HG03097 (cell line): ENCODE data around the gene OPTC.

Experiments
- ATAC-seq: cut with Tn5 transposase; IDR thresholded peaks from one replicate; pipeline ENCODE4 v1.9.1; 2021; ENCODE audit not compliant: unreplicated experiment, low FRiP score

The OPTC gene

DNA sequence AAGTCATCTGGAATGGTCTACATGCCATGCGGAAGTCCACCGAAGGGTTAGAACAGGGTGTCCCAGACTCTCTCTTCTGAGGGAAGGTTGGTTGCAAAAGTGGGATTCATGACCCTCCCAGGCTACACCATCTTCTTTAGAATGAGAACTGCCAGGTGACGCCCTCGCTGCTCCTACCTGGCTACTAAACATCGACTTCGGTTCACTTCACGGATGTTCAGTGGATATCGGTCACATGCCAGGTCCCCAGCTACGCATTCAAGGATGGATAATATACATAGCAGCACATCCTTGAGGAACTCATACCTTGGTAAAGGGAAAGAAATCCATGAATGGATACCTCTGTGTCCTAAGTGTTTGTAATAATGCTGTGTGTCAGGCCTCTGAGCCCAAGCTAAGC lies 3.3 kb upstream of the OPTC start:
- ATAC-seq = no peak

DNA sequence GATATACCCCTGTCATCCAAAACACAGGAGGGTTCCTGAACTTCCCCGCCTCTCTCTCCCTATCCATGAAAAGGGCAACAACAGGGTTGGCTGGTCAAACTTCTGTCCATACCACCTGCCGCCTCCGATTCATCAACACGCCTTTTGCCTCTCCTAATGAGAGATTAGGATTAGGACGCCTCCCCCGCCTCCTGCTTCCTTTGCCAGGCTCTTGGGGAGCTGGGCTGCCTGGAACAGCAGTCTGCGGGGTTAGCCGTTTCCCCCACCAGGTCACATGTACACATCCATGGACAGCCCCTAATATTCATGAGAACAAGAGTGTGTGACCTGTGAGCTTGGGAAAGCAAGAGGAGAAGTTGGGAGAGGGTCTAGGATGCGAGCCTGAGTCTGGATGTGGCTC lies 2.3 kb upstream of the OPTC start:
- no peak for ATAC-seq

- ATAC-seq = no peak
These were observed 1.7 kb upstream of the OPTC start for GRCh38 chr1:203492082-203492747.

GRCh38 chr1:203492748-203493130 lies 1.2 kb upstream of the OPTC start:
- no peak for ATAC-seq

- no peak for ATAC-seq
These were observed 1.9 kb downstream of the OPTC start for GRCh38 chr1:203495845-203496244.

GRCh38 chr1:203497269-203497777 lies 3.4 kb downstream of the OPTC start:
- no peak for ATAC-seq

DNA sequence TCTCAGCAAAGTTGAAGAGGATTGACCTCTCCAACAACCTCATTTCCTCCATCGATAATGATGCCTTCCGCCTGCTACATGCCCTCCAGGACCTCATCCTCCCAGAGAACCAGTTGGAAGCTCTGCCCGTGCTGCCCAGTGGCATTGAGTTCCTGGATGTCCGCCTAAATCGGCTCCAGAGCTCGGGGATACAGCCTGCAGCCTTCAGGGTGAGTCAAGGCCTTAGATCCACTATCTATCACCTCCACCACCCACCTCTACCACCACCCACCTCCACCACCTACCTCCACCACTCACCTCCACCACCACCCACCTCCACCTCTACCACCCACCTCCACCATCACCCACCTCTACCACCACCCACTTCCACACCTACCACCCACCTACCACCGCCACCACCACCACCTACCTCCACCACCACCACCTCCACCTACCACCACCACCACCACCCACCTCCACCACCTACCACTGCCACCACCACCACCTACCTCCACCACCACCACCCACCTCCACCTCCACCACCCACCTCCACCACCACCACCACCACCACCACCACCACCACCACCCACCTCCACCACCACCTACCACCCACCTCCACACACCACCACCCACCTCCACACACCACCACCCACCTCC lies 5.8 kb downstream of the OPTC start:
- no peak for ATAC-seq

DNA sequence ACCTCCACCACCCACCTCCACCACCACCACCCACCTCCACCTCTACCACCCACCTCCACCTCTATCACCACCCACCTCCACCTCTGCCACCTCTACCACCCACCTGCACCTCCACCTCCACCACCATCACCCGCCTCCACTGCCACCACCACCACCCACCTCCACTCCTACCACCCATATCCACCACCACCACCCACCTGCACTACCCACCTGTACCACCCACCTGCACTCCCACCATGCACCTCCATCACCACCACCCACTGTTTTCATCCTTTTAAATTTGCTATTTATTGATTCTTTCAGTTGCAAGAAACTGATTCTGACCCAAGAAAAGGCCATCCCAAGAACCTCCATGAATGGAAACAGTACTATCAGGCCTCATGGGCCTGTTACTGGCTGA lies 6.3 kb downstream of the OPTC start:
- no peak for ATAC-seq

GRCh38 chr1:203503836-203504235 lies 9.9 kb downstream of the OPTC start:
- no peak for ATAC-seq

DNA sequence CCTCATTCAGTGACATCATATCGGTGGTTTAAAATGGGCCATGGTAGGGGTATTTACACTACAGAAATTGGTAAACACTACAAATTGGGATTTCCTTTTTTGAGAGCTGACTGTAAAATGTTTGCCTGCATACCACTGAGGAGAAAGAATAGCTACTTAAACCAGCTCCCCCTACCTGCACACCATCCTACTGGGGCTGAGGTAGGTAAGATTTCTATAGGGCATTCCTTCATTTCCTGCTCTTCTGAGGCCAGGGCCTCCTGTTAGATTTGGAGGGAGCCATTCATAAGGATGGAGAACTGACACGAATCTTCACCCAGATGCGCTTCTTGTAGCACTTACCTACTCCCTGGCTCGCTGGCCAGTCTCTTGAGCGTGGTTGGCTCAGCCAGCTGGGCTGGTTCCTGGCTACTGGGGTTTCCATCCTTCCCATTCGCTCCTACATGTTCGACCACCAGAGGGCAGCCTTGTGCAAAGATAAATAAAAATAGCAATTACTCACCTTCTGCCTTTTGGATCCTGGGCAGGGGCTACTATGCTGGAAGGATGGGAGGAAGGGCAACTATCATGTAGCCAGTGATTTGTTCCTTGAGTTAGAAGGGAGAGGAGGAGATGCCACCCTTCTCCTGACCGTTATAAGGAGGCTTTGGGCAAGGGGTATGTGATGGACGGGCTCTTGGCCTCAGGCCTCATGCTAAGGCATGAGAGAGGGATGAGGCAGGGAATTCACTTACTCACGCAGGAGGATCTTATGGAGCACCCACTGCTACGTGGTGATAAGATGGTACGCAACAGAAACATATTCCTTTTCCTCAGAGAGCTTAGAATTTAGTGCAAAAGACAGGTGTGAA lies 10.7 kb downstream of the OPTC start:
- ATAC-seq = no peak

DNA sequence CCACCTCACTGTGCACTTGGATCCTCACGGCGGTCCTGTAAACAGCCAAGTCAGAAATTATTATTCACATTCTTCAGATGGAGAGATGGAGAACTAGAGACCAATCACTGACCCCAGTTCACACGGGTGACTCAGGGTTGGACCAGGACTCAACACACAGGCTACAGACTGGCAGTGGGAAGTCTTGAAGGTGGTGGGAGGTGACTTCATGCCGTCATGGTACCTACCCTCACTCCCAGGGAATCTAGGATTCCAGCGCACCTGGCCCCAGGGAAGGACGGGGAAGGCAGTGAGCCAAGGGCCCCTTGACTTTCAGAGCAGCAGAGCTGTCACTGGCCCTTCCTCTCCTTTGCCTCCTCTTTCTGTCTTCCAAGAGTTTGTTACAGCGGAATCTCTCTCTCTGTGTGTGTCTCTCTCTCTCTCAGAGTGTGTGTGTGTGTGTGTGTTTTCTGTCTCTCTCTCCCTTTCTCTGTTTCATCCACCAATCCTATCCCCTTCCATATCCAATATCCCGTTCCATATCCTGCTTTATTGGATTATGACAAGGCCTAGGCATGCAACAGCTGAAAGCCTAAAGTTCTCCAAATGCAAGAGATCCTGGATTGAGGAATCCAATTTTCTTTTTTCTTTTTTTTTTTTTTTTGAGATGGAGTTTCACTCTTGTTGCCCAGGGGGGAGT lies 11.7 kb downstream of the OPTC start:
- no peak for ATAC-seq

- ATAC-seq = no peak
These were observed 13.1 kb downstream of the OPTC start for GRCh38 chr1:203506858-203507626.

GRCh38 chr1:203507759-203508158 lies 13.8 kb downstream of the OPTC start:
- no peak for ATAC-seq

DNA sequence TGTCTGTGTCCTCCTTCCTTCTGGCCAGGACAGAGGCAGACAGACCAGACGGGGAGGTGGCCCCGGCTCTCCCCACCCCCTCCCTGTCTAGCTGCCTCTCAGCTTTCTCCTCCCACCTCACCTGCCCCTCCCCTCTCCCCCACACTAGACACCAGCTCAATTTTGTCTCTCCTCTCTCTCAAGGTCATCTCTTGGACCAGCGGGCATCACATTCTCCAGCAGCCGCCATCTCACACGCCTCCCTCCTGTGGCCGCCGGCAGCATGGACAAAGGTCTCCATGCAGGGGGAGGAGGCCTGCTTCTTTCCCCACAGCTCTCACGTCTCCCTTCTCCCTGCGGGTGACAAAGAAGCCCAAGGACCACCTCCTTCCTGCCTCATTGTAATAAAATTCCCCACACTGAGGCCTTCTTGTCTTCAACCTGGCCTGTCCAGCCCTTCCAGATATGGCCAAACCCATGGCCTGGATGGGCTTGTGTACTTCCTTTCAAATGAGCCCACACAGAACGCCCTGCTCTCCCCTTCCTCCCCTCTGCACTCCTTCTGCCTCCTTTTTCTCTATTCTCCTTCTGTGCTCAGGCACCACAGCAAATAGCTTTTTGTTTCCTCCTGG lies 14.6 kb downstream of the OPTC start:
- ATAC-seq = no peak

- no peak for ATAC-seq
These were observed 15.2 kb downstream of the OPTC start for GRCh38 chr1:203509135-203509534.

DNA sequence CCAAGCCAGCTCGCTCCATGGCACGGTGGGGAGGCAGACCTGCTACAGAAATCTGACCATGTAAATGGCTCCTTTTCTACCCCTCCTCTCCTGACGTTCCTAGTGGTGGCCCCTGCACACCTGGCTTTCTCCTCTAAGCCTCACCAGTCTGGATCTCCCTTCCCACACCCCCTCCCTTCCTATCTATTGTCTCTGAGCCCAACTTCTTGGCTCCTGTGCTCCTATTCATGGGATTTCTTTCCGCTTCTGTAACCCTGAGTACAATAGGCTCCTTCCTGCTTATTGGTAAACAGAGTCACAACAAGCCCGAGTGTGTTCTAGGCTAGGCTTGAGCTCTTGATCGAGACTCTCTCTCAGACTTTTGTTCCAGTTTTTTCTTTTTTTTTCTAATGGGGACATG lies 17.6 kb downstream of the OPTC start:
- no peak for ATAC-seq

- ATAC-seq = no peak
These were observed 18.0 kb downstream of the OPTC start for GRCh38 chr1:203511930-203512329.

DNA sequence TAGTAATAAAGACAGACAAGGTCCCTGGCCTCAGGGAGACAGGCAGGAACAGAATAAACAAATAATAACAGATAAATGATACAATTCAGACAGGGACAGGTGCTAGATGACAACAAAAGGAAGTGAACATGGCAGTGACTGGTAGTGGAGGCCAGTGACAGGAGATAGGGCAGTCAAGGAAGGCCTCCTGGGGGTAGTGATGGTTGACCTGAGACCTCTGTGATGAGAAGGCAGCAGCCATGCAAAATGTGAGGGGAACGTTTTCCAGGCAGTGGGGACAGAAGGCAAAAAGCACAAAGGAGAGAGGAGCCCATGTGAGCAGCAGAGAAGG lies 18.5 kb downstream of the OPTC start:
- ATAC-seq = no peak

DNA sequence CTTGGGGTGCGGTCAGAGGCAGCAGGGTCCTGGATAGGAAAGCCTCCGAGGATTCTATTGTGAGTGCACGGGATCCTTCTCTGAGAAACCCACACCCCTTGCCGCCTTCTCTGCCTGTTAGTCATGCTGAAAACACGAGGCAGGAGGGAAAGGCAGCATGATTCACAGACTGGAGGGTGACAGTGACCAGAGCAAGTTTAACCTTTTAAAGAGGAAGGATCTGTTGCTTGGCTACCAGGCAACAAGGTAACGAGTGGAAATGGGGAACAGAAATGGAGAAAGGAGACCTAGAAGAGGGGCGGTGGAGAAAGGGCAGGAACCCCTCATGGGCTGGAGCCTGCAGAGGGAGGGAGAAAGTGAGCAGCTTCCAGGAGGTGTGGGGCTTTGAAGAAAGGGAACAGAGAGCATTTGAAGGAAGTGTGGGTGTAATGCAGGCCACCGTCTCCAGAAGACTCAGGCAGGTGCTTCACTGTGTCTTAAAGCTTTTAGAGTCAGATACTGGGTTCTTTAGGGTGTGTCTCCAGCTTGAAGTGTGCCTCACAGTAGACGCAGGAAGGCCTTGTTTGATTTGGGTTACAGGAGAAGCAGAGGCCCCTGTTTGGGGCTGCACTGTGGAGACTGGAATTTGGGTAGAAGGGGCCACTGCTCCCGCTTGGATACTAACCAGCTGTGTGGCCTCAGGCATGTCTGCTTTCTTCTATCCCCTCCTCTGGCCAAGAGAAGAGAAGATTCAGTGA lies 19.1 kb downstream of the OPTC start:
- no peak for ATAC-seq
